Hematopoietic multipotent progenitor cell treated with erythropoietin and hydrocortisone succinate and interleukin-3 and kit ligand, for 4 days (in vitro differentiated cells): ENCODE measurements around the gene CACHD1.
"Not testable (repeated sequence)": the region's sequence is repeated elsewhere in the genome, so short reads cannot be mapped to it uniquely, and the experiment has no call there.

Experiments
- DNase-seq: peaks from one replicate; pipeline ENCODE4 v3.0.0-alpha.2; 2015

Gene CACHD1

GRCh38 chr1:64715186-64715585 is 245.3 kb downstream of the CACHD1 start:
- DNase-seq: no peak

- no peak for DNase-seq
Measured at GRCh38 chr1:64721135-64721534, 251.2 kb downstream of the CACHD1 start.

- DNase-seq: no peak
Measured at GRCh38 chr1:64721576-64722145, 251.7 kb downstream of the CACHD1 start.

- no peak for DNase-seq
Measured at GRCh38 chr1:64727861-64728260, 257.9 kb downstream of the CACHD1 start.

- no peak for DNase-seq
Measured at GRCh38 chr1:64733581-64734286, 263.8 kb downstream of the CACHD1 start.

DNA sequence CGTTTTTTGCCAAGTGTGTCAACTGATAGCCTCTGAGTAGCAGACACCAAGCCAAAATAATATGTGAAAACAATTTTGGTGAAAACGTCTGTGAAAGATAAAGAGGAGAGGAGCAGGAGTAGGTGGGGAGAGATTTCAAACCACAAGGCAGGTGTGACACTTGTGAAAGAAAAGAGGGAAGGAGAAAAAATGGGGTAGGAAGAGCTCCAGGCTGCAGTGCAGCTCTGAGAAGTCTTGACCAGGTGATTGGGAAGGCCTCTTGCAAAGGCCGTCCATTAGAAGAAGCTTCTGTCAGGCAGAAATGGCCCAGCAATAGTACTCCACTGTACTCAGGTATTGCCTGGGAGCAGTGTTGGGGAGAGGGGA is 264.3 kb downstream of the CACHD1 start:
- DNase-seq: no peak

- DNase-seq: not testable (repeated sequence)
Measured at GRCh38 chr1:64740687-64741086, 270.8 kb downstream of the CACHD1 start.
